DOHH2 (cell line): ENCODE measurements around the gene FAM53B.

Experiments used
- H3F3A ChIP-seq: fragments of 200-600 bp; sonication (generic), shearing (Covaris generic); 2 replicates; pipeline ENCODE4 v1.6.0; 2016; ENCODE audit warnings: antibody characterized with exemption, mild to moderate bottlenecking; ENCODE audit not compliant: control insufficient read depth, insufficient read depth
- H3K27ac ChIP-seq: fragments of 200-600 bp; sonication (generic); 2 replicates; pipeline ENCODE4 v1.5.1; 2014; ENCODE audit warnings: low read depth, mild to moderate bottlenecking, low read length, moderate library complexity
- H3K27me3 ChIP-seq: fragments of 200-600 bp; sonication (generic); 2 replicates; pipeline ENCODE4 v1.6.1; 2014; ENCODE audit warnings: mild to moderate bottlenecking, low read length, mixed read lengths; ENCODE audit not compliant: control insufficient read depth
- H3K36me3 ChIP-seq: fragments of 200-600 bp; sonication (generic); 2 replicates; pipeline ENCODE4 v1.6.1; 2014; ENCODE audit warnings: mild to moderate bottlenecking, low read length, moderate library complexity, mixed read lengths; ENCODE audit not compliant: control insufficient read depth
- H3K4me1 ChIP-seq: fragments of 200-600 bp; sonication (generic); 2 replicates; pipeline ENCODE4 v1.6.1; 2014; ENCODE audit warnings: mild to moderate bottlenecking, low read length, mixed read lengths; ENCODE audit not compliant: control insufficient read depth
- H3K4me2 ChIP-seq: fragments of 200-600 bp; sonication (generic); 2 replicates; pipeline ENCODE4 v1.6.0; 2014; ENCODE audit warnings: mild to moderate bottlenecking, low read length, moderate library complexity
- H3K4me3 ChIP-seq: fragments of 200-600 bp; sonication (generic); 2 replicates; pipeline ENCODE4 v1.5.1; 2014; ENCODE audit warnings: mild to moderate bottlenecking, low read length, mixed read lengths
- H3K79me2 ChIP-seq: fragments of 200-600 bp; sonication (generic); 2 replicates; pipeline ENCODE4 v1.6.1; 2014; ENCODE audit warnings: mild to moderate bottlenecking, low read length, mixed read lengths; ENCODE audit not compliant: control insufficient read depth
- H3K9me2 ChIP-seq: fragments of 200-600 bp; sonication (generic); replicated peaks from 2 replicates; pipeline ENCODE4 v1.6.1; 2014; ENCODE audit warnings: mild to moderate bottlenecking, low read length, mixed read lengths; ENCODE audit not compliant: control insufficient read depth
- H3K9me3 ChIP-seq: fragments of 200-600 bp; sonication (generic); 2 replicates; pipeline ENCODE4 v1.6.1; 2014; ENCODE audit warnings: antibody characterized with exemption, low read length, mixed read lengths; ENCODE audit not compliant: control insufficient read depth, insufficient read depth
- H4K20me1 ChIP-seq: fragments of 200-600 bp; sonication (generic); 2 replicates; pipeline ENCODE4 v1.6.0; 2014; ENCODE audit warnings: low read depth, mild to moderate bottlenecking, antibody characterized with exemption, low read length, moderate library complexity; ENCODE audit not compliant: control insufficient read depth, insufficient read depth
- EZH2phosphoT487 ChIP-seq: fragments of 200-600 bp; sonication (generic); IDR thresholded peaks from 2 replicates; pipeline ENCODE4 v1.6.1; 2017; ENCODE audit warnings: borderline replicate concordance, mild to moderate bottlenecking, antibody characterized with exemption, low read length, moderate library complexity, mixed read lengths
- TF ChIP-seq, protein P1 (sequence below): fragments of 200-600 bp; sonication (generic); IDR thresholded peaks from one replicate; pipeline ENCODE4 v1.5.1; 2014; ENCODE audit warnings: antibody characterized with exemption, mild to moderate bottlenecking, low read depth, low read length; ENCODE audit not compliant: poor library complexity, severe bottlenecking

Gene FAM53B

DNA sequence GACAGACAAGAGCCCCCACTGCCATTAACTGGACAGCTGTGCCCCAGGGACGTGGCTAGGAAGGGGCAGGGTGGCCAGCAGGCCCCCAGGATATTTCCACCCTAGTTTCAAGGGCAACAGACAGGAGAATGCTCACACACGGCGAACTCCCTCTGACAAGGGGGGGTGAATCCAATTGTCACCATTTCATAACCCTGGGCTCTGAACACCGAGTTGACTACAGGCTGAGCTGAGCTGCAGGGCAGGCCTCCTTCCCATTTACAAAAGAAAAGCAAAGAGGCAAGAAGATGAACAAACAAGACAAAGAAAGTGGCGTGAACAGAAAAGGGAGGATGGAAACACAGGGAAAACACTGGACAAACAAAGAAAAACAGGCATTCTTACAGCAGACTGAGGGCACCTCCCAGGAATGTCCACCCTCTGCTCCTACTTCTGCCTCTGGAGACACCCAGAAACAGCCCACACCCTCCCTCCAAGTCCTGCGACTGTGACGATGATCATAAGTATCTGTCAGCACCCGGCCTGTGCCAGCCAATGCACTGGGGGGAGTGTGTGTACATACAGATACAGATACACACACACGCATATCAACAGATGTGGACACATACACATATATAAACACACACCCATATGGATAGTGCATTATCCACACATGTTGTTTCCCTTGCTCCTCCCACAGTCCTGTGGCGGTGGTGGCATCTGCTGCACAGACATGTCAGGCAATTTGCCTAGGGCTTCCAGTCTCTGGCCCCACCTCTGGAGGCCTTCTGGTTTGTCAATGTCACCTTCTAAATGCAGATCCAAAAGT, 66.2 kb downstream of the FAM53B start:
- Histone ChIP-seq H3K36me3 (peaks cover 65% of the 10 kb centered on the region), H3K79me2 (peaks cover 94% of the 10 kb centered on the region), H3K9me2 (no peaks in the 10 kb centered on the region), H3K9me3 (no peaks in the 10 kb centered on the region), H3K4me3 (no peak overlapping the region), H3K27ac (no peak overlapping the region), H3K27me3 (no peaks in the 10 kb centered on the region), H4K20me1 (no peaks in the 10 kb centered on the region), H3K4me1 (no peaks in the 10 kb centered on the region), H3K4me2 (no peak overlapping the region), H3F3A (no peaks in the 10 kb centered on the region)
- TF ChIP-seq, protein P1, sequence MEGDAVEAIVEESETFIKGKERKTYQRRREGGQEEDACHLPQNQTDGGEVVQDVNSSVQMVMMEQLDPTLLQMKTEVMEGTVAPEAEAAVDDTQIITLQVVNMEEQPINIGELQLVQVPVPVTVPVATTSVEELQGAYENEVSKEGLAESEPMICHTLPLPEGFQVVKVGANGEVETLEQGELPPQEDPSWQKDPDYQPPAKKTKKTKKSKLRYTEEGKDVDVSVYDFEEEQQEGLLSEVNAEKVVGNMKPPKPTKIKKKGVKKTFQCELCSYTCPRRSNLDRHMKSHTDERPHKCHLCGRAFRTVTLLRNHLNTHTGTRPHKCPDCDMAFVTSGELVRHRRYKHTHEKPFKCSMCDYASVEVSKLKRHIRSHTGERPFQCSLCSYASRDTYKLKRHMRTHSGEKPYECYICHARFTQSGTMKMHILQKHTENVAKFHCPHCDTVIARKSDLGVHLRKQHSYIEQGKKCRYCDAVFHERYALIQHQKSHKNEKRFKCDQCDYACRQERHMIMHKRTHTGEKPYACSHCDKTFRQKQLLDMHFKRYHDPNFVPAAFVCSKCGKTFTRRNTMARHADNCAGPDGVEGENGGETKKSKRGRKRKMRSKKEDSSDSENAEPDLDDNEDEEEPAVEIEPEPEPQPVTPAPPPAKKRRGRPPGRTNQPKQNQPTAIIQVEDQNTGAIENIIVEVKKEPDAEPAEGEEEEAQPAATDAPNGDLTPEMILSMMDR, result no peak
- no peak for TF ChIP-seq EZH2phosphoT487

DNA sequence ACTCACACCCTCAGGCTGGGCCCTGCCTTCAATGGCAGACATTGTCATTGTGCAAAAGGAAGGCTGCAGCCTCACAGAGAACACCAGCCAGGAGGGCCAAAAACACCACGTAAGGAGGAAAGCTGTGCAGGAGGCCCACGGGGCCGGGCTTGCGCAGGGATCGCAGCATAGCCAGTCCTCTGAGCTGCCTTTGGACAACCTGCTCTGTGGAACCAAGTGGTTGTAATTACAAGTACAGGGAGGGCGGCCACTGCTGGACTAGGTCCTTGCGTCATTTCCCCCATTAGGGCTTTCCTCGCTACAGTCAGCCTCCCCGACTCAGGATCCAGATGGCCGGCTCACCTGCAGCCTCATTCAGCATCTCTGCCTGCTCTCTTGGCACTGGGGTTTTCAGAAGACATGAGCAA, 66.9 kb downstream of the FAM53B start:
- no peak overlapping the region for H3K4me3 ChIP-seq
- H3K9me3 ChIP-seq, result no peaks in the 10 kb centered on the region
- H3K27me3 ChIP-seq, result no peaks in the 10 kb centered on the region
- no peaks in the 10 kb centered on the region for H3K9me2 ChIP-seq
- peaks cover 63% of the 10 kb centered on the region for H3K36me3 ChIP-seq
- H3F3A ChIP-seq, result no peaks in the 10 kb centered on the region
- no peak overlapping the region for H3K4me2 ChIP-seq
- H3K79me2 ChIP-seq, result peaks cover 94% of the 10 kb centered on the region
- H4K20me1 ChIP-seq, result 0 out of 2 replicates have a peak, but pooled peaks cover 2% of the 10 kb centered on the region
- TF ChIP-seq, protein P1, result no peak
- TF ChIP-seq EZH2phosphoT487, result no peak
- H3K27ac ChIP-seq, result no peak overlapping the region
- H3K4me1 ChIP-seq, result no peaks in the 10 kb centered on the region

DNA sequence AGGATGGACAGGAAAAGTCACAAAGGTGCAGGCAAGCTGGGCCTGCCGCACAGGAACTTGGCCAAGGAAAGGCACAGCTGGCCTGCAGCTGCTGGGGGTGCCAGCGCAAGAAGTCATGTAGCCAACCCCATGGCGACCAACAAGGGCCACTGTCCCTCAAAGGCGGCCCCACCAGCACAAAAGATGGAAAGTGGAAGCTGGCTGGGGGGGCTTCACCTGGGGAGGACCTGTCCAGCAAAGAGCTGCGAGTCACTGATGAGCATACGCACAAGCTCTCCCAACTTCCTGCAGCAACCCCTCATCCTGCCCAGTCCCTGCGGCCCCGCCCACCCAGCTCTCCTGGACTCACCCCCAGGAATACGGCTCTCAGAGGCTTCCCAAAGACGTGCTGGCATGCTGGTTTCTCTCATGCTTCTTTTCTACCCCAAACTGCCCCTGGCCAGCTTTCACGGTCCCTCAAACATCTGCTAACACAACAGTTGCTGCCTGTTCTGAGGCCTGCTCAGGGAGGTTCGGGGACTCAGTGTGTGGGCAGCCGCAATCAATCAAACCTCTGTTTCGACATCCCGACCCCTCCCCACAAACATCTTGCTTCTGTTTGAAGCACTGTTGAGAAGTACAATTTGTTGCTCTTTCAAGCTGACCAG, 67.6 kb downstream of the FAM53B start:
- Histone ChIP-seq H3K27me3 (no peaks in the 10 kb centered on the region), H3K4me2 (no peak overlapping the region), H3F3A (no peaks in the 10 kb centered on the region), H4K20me1 (0 out of 2 replicates have a peak, but pooled peaks cover 2% of the 10 kb centered on the region), H3K27ac (no peak overlapping the region), H3K9me2 (no peaks in the 10 kb centered on the region), H3K79me2 (peaks cover 94% of the 10 kb centered on the region), H3K9me3 (no peaks in the 10 kb centered on the region), H3K36me3 (peaks cover 60% of the 10 kb centered on the region), H3K4me3 (no peak overlapping the region), H3K4me1 (no peaks in the 10 kb centered on the region)
- TF ChIP-seq EZH2phosphoT487, result no peak
- TF ChIP-seq, protein P1, result no peak
